K562 (cell line): ENCODE data around the gene CHD8. TPM values are rescaled to one million over a fixed set of nuclear protein-coding genes. Genes with fewer than 3 reads are reported as not detected.
A peak's percentile ranks its signal among the peaks of the same experiment; 100 is the strongest.

Experiments
- BMI1 ChIP-seq: fragments of 150-350 bp; IDR thresholded peaks from 2 replicates; pipeline ENCODE4 v1.6.1; 2014; ENCODE audit warnings: low read length
- CCAR2 ChIP-seq: fragments of 200-400 bp; formaldehyde crosslinking; IDR thresholded peaks from 2 replicates; pipeline ENCODE4 v1.6.1; 2017; ENCODE audit warnings: mild to moderate bottlenecking, low read depth, low read length
- E2F6 ChIP-seq, 2 experiments: IDR thresholded peaks; 2 replicates each; pipeline ENCODE4 v1.6.1; 2011; ENCODE audit warnings: borderline replicate concordance in 1 of 2, control low read depth in 1 of 2, low read depth in 1 of 2, low read length in 1 of 2, mild to moderate bottlenecking in 1 of 2, mixed read lengths in 1 of 2, moderate library complexity in 1 of 2; ENCODE audit not compliant: insufficient read depth in 1 of 2, insufficient read length in 1 of 2, poor library complexity in 1 of 2, severe bottlenecking in 1 of 2; ENCODE audit errors: extremely low read depth in 1 of 2
- FOXK2 ChIP-seq, 2 experiments: fragments of 450-650 bp; IDR thresholded peaks in 1 of 2; conservative IDR thresholded peaks in 1 of 2; 2 replicates each; pipeline ENCODE4 v1.6.1; 2016; ENCODE audit warnings: low read depth in 2 of 2, mild to moderate bottlenecking in 1 of 2
- HNRNPLL ChIP-seq: fragments of 200-400 bp; formaldehyde crosslinking; IDR thresholded peaks from 2 replicates; pipeline ENCODE4 v1.6.1; 2017; ENCODE audit warnings: low read length, low read depth, mild to moderate bottlenecking; ENCODE audit not compliant: poor library complexity, severe bottlenecking
- MYBL2 ChIP-seq, 2 experiments: fragments of 450-650 bp in 1 of 2; sonication (generic) in 1 of 2; formaldehyde crosslinking in 1 of 2; IDR thresholded peaks; 2 replicates each; pipeline versions ENCODE4 v1.6.1 to v1.8.1; 2017 to 2022; ENCODE audit warnings: borderline replicate concordance in 1 of 2, inconsistent platforms in 1 of 2, low read depth in 1 of 2, mild to moderate bottlenecking in 1 of 2, missing genetic modification reagents in 1 of 2, moderate library complexity in 1 of 2
- NEUROD1 ChIP-seq: fragments of 150-350 bp; IDR thresholded peaks from 2 replicates; pipeline ENCODE4 v1.6.1; 2014; ENCODE audit warnings: borderline replicate concordance, low read length, low read depth; ENCODE audit not compliant: partially characterized antibody
- SMARCA4 ChIP-seq: fragments of 450-650 bp; IDR thresholded peaks from 2 replicates; pipeline ENCODE4 v1.6.1; 2016
- SMARCA5 ChIP-seq: fragments of 450-650 bp; IDR thresholded peaks from 2 replicates; pipeline ENCODE4 v1.6.1; 2016
- SP2 ChIP-seq: IDR thresholded peaks from 2 replicates; pipeline ENCODE4 v1.6.1; 2011; ENCODE audit warnings: mild to moderate bottlenecking, low read depth, low read length, moderate library complexity; ENCODE audit not compliant: poor library complexity, severe bottlenecking; ENCODE audit errors: extremely low read depth
- TEAD4 ChIP-seq, 2 experiments: sonication (generic) in 1 of 2; formaldehyde crosslinking in 1 of 2; IDR thresholded peaks; 2 replicates each; pipeline versions ENCODE4 v1.6.1 to v1.8.0; 2012 to 2022; ENCODE audit warnings: borderline replicate concordance in 1 of 2, inconsistent platforms in 1 of 2, low read length in 1 of 2, mild to moderate bottlenecking in 1 of 2, missing genetic modification reagents in 1 of 2
- ZNF274 ChIP-seq: IDR thresholded peaks from 2 replicates; pipeline ENCODE4 v1.6.1; 2011; ENCODE audit warnings: low read depth, mild to moderate bottlenecking, low read length, moderate library complexity, borderline replicate concordance
- ZNF408 ChIP-seq: fragments of 250-450 bp; sonication (Bioruptor Pico); IDR thresholded peaks from 2 replicates; pipeline ENCODE4 v1.4.0; 2020; ENCODE audit warnings: low read depth, mild to moderate bottlenecking, moderate library complexity
- ZNF609 ChIP-seq: sonication (generic); formaldehyde crosslinking; IDR thresholded peaks from 2 replicates; pipeline ENCODE4 v1.8.1; 2023; ENCODE audit warnings: missing genetic modification reagents, mild to moderate bottlenecking, borderline replicate concordance
- ZNF695 ChIP-seq: fragments of 450-650 bp; formaldehyde crosslinking; IDR thresholded peaks from 2 replicates; pipeline ENCODE4 v1.4.0; 2020; ENCODE audit warnings: mild to moderate bottlenecking, moderate library complexity
- ZSCAN29 ChIP-seq: fragments of 450-650 bp; IDR thresholded peaks from 2 replicates; pipeline ENCODE4 v1.6.1; 2017
- polyA plus RNA-seq, 8 experiments: library from polyadenylated mRNA; depleted of rRNA in 4 of 8; stranded (reverse) in 5 of 8; unstranded in 3 of 8; fragments of >200 nt; fragmentation: Nextera tagmentation in 2 of 8; fragmentation: Illumina TruSeq in 1 of 8; extraction: Ambion mirVana in 2 of 8; extraction: Trizol in 1 of 8; gene quantifications; 2 replicates each; pipeline versions ENCODE4 v1.2.1 to v1.2.3, GENCODE V29; 2011 to 2014; ENCODE audit warnings: inconsistent platforms in 1 of 8, missing spikeins in 1 of 8
- total RNA-seq, 7 experiments: library from RNA; depleted of rRNA in 6 of 7; stranded (reverse); fragments of >200 nt in 6 of 7; fragmentation: Illumina TruSeq in 2 of 7; extraction: Trizol in 2 of 7; gene quantifications; 2 replicates each; pipeline versions ENCODE4 v1.2.1 to v1.2.3, GENCODE V29; 2011 to 2021; ENCODE audit warnings: low replicate concordance in 1 of 7
- TF ChIP-seq, protein P1 (sequence below): IDR thresholded peaks from 3 replicates; pipeline ENCODE4 v1.6.1; 2011; ENCODE audit warnings: borderline replicate concordance, mild to moderate bottlenecking; ENCODE audit not compliant: insufficient read length, insufficient read depth

CHD8 gene
- total and polyA plus RNA-seq, 9 of the 15 experiments (the other 6 are each of a cell fraction or from before 2014, with no cell fraction given) = 11.1 to 51.2 (median 32.8) TPM

DNA sequence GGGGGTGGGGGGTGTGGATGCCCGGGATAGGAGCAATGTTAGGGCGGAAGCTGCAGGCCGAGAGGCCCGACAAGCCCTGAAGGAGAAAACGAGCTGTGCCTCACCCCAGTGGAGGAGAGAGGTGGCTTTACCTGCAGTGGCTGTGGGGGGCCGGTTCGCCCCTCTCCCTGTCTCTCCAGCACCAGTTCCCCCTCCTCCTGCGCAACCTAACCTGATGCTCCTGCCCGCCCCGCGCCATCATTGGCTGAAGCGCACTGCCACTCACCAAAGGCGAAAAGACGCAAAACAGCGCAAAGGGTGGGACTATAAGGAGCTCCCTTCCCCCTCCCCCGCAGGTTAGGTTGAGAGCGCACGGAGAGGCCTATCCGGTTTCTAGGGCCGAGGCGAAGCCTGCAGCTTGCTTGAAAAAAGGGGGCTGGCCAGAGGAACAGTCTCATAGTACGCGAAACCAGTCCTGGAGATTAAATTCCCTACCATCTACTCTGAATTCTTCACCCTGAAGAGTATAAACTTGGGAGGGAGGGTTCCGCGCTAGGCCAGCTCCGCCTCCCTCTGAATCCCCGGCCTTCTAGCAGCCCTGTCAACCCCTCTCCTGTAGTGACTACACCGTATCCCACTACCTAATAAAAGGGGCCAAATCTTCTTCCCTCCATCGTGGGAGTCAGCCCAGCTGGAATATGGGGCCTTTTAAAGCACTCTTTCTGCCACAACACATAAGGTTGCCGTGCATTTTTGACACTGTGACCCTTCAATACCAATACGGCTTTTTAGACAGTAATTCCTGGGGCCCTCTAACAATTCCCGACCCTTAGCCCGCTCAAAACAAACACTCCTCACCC lies 18.6 kb downstream of the CHD8 start (continued):
- TF ChIP-seq SP2 (peak; percentile 87), SMARCA5 (no peak), MYBL2 (IDR thresholded peaks at IDR 0.05; ENCODE audit: low read depth) (no peak), MYBL2 (CRISPR knock-in tag; IDR thresholded peaks at IDR 0.05; ENCODE audit: borderline replicate concordance) (no peak), NEUROD1 (peak; percentile 94), CCAR2 (no peak), HNRNPLL (peak; percentile 58), BMI1 (no peak), ZNF408 (CRISPR knock-in tag) (no peak), SMARCA4 (no peak), FOXK2 (conservative IDR thresholded peaks at IDR 0.05 in 1 of 2, IDR thresholded peaks at IDR 0.05 in 1 of 2; ENCODE audit: low read depth in 2 of 2) (peak in 1 of 2 experiments; percentile 43; a peak in 1 of 4 replicates), E2F6 (IDR thresholded peaks at IDR 0.05; ENCODE audit: borderline replicate concordance in 1 of 2, extremely low read depth in 1 of 2, insufficient read depth in 1 of 2, insufficient read length in 1 of 2, low read depth in 1 of 2, low read length in 1 of 2, poor library complexity in 1 of 2, severe bottlenecking in 1 of 2) (no peak), ZNF274 (no peak), ZNF695 (CRISPR knock-in tag) (no peak), ZSCAN29 (0 out of 2 replicates have a peak, but pooled peaks have one; percentile 13), TEAD4 (IDR thresholded peaks at IDR 0.05; ENCODE audit: low read length) (no peak), TEAD4 (CRISPR knock-in tag; IDR thresholded peaks at IDR 0.05; ENCODE audit: borderline replicate concordance) (no peak), ZNF609 (CRISPR knock-in tag) (no peak)
- TF ChIP-seq, protein P1, sequence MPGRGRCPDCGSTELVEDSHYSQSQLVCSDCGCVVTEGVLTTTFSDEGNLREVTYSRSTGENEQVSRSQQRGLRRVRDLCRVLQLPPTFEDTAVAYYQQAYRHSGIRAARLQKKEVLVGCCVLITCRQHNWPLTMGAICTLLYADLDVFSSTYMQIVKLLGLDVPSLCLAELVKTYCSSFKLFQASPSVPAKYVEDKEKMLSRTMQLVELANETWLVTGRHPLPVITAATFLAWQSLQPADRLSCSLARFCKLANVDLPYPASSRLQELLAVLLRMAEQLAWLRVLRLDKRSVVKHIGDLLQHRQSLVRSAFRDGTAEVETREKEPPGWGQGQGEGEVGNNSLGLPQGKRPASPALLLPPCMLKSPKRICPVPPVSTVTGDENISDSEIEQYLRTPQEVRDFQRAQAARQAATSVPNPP = no peak
